ENCODE results near the gene GALNT10. TPM values are rescaled to one million over a fixed set of nuclear protein-coding genes. Genes with fewer than 3 reads are reported as not detected.

The GALNT10 gene
- total and polyA plus RNA-seq, 9 of the 15 experiments (the other 6 are each of a cell fraction or from before 2014, with no cell fraction given), result 4.6 to 37.1 (median 13.3) TPM

GRCh38 chr5:154319736-154320135 lies 129.2 kb downstream of the GALNT10 start (continued):
- TF ChIP-seq, protein P1, sequence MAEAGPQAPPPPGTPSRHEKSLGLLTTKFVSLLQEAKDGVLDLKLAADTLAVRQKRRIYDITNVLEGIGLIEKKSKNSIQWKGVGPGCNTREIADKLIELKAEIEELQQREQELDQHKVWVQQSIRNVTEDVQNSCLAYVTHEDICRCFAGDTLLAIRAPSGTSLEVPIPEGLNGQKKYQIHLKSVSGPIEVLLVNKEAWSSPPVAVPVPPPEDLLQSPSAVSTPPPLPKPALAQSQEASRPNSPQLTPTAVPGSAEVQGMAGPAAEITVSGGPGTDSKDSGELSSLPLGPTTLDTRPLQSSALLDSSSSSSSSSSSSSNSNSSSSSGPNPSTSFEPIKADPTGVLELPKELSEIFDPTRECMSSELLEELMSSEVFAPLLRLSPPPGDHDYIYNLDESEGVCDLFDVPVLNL (CRISPR knock-in tag; IDR thresholded peaks at IDR 0.05; ENCODE audit: low read depth), result no peak
- TF ChIP-seq ZKSCAN1 (IDR thresholded peaks at IDR 0.05; ENCODE audit: low read depth, low read length), result no peak
- TF ChIP-seq, protein P2, sequence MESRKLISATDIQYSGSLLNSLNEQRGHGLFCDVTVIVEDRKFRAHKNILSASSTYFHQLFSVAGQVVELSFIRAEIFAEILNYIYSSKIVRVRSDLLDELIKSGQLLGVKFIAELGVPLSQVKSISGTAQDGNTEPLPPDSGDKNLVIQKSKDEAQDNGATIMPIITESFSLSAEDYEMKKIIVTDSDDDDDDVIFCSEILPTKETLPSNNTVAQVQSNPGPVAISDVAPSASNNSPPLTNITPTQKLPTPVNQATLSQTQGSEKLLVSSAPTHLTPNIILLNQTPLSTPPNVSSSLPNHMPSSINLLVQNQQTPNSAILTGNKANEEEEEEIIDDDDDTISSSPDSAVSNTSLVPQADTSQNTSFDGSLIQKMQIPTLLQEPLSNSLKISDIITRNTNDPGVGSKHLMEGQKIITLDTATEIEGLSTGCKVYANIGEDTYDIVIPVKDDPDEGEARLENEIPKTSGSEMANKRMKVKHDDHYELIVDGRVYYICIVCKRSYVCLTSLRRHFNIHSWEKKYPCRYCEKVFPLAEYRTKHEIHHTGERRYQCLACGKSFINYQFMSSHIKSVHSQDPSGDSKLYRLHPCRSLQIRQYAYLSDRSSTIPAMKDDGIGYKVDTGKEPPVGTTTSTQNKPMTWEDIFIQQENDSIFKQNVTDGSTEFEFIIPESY (CRISPR knock-in tag; IDR thresholded peaks at IDR 0.05), result no peak
- no peak for TF ChIP-seq ELK1 (CRISPR knock-in tag; IDR thresholded peaks at IDR 0.05)
- TF ChIP-seq RFX1 (IDR thresholded peaks at IDR 0.05), result no peak

All from K562 (cell line).